RPMI7951 (cell line): ENCODE measurements around the gene TENT4B. TPM values are rescaled to one million over a fixed set of nuclear protein-coding genes. Genes with fewer than 3 reads are reported as not detected.
"Not testable (repeated sequence)": the region's sequence is repeated elsewhere in the genome, so short reads cannot be mapped to it uniquely, and the experiment has no call there.

Experiments used
- DNase-seq: peaks from one replicate; pipeline ENCODE4 v3.0.0-alpha.2; 2012; ENCODE audit warnings: low read depth
- total RNA-seq: library from RNA; depleted of rRNA; stranded (reverse); fragments of >200 nt; shearing (Covaris generic); gene quantifications from 2 replicates; pipeline ENCODE4 v1.2.3, GENCODE V29; 2014

TENT4B gene
- total RNA-seq, 1 experiment from 2014 or later = 9.5 TPM

- DNase-seq = peak; percentile 15
Observed at GRCh38 chr16:50154420-50154950, 1.4 kb downstream of the TENT4B start.

- DNase-seq = no peak
Observed at GRCh38 chr16:50155925-50156324, 2.8 kb downstream of the TENT4B start.

- no peak for DNase-seq
Observed at GRCh38 chr16:50156590-50156989, 3.5 kb downstream of the TENT4B start.

GRCh38 chr16:50160495-50161164 lies 7.5 kb downstream of the TENT4B start:
- no peak for DNase-seq

GRCh38 chr16:50161950-50162349 lies 8.8 kb downstream of the TENT4B start:
- DNase-seq = no peak

GRCh38 chr16:50165473-50165872 lies 12.4 kb downstream of the TENT4B start:
- DNase-seq = no peak

- peak; percentile 41 for DNase-seq
Observed at GRCh38 chr16:50166511-50167500, 13.7 kb downstream of the TENT4B start.

- DNase-seq = no peak
Observed at GRCh38 chr16:50167556-50167955, 14.4 kb downstream of the TENT4B start.

- no peak for DNase-seq
Observed at GRCh38 chr16:50169555-50170096, 16.5 kb downstream of the TENT4B start.

GRCh38 chr16:50171773-50172172 lies 18.7 kb downstream of the TENT4B start:
- DNase-seq = not testable (repeated sequence)

- no peak for DNase-seq
Observed at GRCh38 chr16:50172195-50172922, 19.3 kb downstream of the TENT4B start.

GRCh38 chr16:50173316-50173715 lies 20.2 kb downstream of the TENT4B start:
- no peak for DNase-seq

- DNase-seq = no peak
Observed at GRCh38 chr16:50178491-50178941, 25.4 kb downstream of the TENT4B start.

- no peak for DNase-seq
Observed at GRCh38 chr16:50182441-50182840, 29.3 kb downstream of the TENT4B start.

GRCh38 chr16:50183316-50183715 lies 30.2 kb downstream of the TENT4B start:
- no peak for DNase-seq

GRCh38 chr16:50185005-50185505 lies 31.9 kb downstream of the TENT4B start:
- DNase-seq = no peak

GRCh38 chr16:50188619-50189136 lies 35.6 kb downstream of the TENT4B start:
- no peak for DNase-seq

GRCh38 chr16:50190292-50190691 lies 37.2 kb downstream of the TENT4B start:
- no peak for DNase-seq

- DNase-seq = no peak
Observed at GRCh38 chr16:50192386-50193050, 39.4 kb downstream of the TENT4B start.

- no peak for DNase-seq
Observed at GRCh38 chr16:50193594-50193993, 40.5 kb downstream of the TENT4B start.
